CD4-positive, alpha-beta T cell treated with Interleukin-10 for 1 hour (primary cell): ENCODE measurements around the gene BANP.

Experiments used
- DNase-seq: peaks from one replicate; pipeline ENCODE4 v3.0.0-alpha.2; 2020

Gene BANP

GRCh38 chr16:88056212-88056611 lies 105.0 kb downstream of the BANP start:
- no peak for DNase-seq

GRCh38 chr16:88057656-88058055 lies 106.4 kb downstream of the BANP start:
- DNase-seq, result no peak

- no peak for DNase-seq
Measured at GRCh38 chr16:88058136-88058535, 106.9 kb downstream of the BANP start.

- DNase-seq, result no peak
Measured at GRCh38 chr16:88058817-88059216, 107.6 kb downstream of the BANP start.

GRCh38 chr16:88059701-88060386 lies 108.6 kb downstream of the BANP start:
- DNase-seq, result no peak

GRCh38 chr16:88060524-88061219 lies 109.4 kb downstream of the BANP start:
- no peak for DNase-seq

- no peak for DNase-seq
Measured at GRCh38 chr16:88061346-88062110, 110.3 kb downstream of the BANP start.

- DNase-seq, result no peak
Measured at GRCh38 chr16:88062341-88063210, 111.3 kb downstream of the BANP start.

GRCh38 chr16:88063211-88063773 lies 112.1 kb downstream of the BANP start:
- DNase-seq, result no peak

- DNase-seq, result no peak
Measured at GRCh38 chr16:88064011-88064888, 113.0 kb downstream of the BANP start.

- DNase-seq, result no peak
Measured at GRCh38 chr16:88064889-88065746, 113.9 kb downstream of the BANP start.

GRCh38 chr16:88065747-88066142 lies 114.5 kb downstream of the BANP start:
- no peak for DNase-seq

GRCh38 chr16:88066234-88066633 lies 115.0 kb downstream of the BANP start:
- no peak for DNase-seq

- no peak for DNase-seq
Measured at GRCh38 chr16:88066680-88067529, 115.7 kb downstream of the BANP start.

- DNase-seq, result no peak
Measured at GRCh38 chr16:88067530-88068411, 116.5 kb downstream of the BANP start.

GRCh38 chr16:88068476-88069396 lies 117.5 kb downstream of the BANP start:
- DNase-seq, result no peak
